HG02885 (cell line): ENCODE results near the gene PIGL.
"Not testable (repeated sequence)": the region's sequence is repeated elsewhere in the genome, so short reads cannot be mapped to it uniquely, and the experiment has no call there.

Experiments
- ATAC-seq: cut with Tn5 transposase; IDR thresholded peaks from one replicate; pipeline ENCODE4 v1.9.1; 2021; ENCODE audit warnings: mild to moderate bottlenecking; ENCODE audit not compliant: unreplicated experiment, poor library complexity

Gene PIGL

DNA sequence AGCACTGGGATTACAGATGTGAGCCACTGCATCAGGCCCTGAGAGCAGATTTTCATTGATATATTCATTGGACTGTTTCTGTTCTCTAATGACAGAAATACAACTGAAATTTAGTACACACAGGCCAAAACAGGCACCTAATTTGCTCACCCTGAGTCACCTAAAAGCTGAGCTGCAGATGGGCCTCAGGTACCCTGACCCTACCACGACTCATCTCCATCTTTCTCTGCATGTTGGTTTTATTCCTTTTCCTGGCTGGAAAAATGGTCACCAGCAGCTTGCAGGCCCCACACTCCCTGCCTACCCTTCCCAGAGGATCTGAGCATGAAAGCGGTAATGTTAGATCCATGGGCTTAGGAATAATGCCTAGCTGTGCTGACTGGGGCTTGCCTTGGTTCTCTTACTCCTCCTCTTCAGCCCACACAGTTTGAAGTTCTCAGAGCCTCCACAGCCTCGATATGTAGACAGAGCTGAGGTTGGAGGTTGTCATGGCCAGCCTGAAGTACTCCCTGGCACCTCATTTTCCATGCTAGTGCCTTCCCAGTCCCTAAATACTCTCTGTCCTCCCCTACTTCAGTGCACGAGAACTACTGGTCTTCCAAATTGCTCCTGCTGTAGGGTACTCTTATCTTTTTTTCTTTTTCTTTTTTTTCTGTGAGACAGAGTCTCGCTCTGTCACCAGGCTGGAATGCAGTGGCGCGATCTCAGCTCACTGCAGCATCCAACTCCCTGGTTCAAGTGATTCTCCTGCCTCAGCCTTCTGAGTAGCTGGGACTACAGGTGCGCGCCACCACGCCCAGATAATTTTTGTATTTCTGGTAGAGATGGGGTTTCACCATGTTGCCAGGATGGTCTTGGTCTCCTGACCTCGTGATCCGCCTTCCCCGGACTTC is 85.2 kb downstream of the PIGL start:
- no peak for ATAC-seq

DNA sequence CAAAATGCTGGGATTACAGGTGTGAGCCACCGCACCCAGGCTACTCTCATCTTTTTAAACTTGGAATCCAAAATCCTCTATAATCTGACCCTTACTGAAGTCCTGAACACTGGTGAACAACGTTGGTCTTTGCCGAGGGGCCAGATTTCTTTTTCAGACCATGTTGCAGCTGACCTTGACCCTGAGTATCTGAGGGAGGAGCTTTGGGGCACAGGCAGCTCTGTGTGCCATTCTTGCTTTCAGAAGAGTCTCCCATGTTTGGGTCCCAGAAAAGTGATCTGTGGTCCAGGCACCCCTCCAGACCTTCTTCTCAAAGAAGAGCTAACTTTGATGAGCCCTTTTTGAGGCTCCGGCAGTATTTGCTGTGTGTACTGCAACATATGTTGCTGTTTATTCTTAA is 85.8 kb downstream of the PIGL start:
- ATAC-seq = no peak

GRCh38 chr17:16304830-16305229 is 87.8 kb downstream of the PIGL start:
- no peak for ATAC-seq

- no peak for ATAC-seq
Observed at GRCh38 chr17:16306211-16306610, 89.2 kb downstream of the PIGL start.

DNA sequence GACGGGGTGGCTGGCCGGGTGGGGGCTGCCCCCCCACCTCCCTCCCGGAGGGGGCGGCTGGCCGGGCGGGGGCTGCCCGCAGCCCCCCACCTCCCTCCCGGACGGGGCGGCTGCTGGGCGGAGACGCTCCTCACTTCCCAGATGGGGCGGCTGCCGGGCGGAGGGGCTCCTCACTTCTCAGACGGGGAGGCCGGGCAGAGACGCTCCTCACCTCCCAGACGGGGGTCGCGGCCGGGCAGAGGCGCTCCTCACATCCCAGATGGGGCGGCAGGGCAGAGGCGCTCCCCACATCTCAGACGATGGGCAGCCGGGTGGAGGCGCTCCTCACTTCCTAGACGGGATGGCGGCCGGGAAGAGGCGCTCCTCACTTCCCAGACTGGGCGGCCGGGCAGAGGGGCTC is 95.1 kb downstream of the PIGL start:
- ATAC-seq = not testable (repeated sequence)

- ATAC-seq = no peak
Observed at GRCh38 chr17:16313139-16314090, 96.4 kb downstream of the PIGL start.

DNA sequence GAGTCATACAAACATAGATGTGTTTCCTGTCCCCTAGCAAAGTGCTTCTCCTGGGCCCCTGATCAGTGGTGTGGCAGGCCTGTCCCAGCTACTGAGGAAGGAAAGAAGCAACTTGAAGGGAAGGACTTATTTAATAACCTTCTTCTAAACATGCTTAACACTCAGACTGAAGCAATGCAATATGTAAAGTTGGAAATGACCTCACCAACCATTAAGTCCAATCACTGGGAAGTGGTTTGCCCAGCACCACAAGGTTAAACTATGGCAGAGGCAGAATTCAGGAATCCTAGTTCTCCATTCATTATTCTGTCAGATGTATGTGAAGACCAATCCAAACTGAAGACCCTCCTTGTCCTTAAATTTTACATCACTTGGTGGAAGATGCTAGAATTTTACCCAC is 97.2 kb downstream of the PIGL start:
- ATAC-seq = no peak

GRCh38 chr17:16314859-16315258 is 97.8 kb downstream of the PIGL start:
- ATAC-seq = no peak

DNA sequence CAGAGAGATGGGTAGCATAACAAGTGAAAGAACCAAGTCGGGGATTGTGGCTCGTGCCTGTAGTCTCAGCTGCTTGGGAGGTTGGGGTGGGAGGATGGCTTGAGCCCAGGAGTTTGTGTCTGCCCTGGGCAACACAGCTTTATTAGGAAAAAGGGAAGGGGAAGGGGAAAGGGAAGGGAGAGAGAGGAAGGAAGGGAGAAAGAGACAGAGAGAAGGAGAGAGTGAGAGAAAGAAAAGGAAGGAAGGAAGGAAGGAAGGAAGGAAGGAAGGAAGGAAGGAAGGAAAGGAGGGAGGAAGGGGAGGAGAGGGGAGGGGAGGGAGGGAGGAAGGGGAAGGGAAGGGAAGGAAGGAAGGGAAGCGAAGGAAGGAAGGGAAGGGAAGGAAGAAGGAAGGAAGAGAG is 103.0 kb downstream of the PIGL start:
- no peak for ATAC-seq

- no peak for ATAC-seq
Observed at GRCh38 chr17:16322636-16323035, 105.6 kb downstream of the PIGL start.

DNA sequence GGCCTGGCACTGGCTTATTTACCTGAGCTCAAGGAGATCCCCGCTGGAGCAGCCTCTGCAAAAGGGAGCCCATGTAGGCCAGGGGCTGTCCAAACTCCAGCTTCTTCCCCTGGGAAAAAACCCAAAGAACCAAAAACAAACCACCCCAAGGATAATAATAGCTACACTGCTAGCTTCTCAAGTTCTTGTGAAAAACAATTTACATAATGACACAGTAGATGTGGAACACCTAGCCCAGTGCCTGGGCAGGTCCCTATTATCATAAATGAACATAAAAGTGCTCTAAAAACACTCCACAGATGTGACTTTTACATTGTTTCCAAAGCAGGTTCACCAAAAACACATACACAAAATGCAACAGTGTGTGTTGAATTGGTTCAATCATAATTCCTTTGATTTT is 109.0 kb downstream of the PIGL start:
- no peak for ATAC-seq

GRCh38 chr17:16327018-16327417 is 110.0 kb downstream of the PIGL start:
- ATAC-seq = no peak

GRCh38 chr17:16328997-16329396 is 112.0 kb downstream of the PIGL start:
- ATAC-seq = no peak

- no peak for ATAC-seq
Observed at GRCh38 chr17:16329519-16330271, 112.7 kb downstream of the PIGL start.

DNA sequence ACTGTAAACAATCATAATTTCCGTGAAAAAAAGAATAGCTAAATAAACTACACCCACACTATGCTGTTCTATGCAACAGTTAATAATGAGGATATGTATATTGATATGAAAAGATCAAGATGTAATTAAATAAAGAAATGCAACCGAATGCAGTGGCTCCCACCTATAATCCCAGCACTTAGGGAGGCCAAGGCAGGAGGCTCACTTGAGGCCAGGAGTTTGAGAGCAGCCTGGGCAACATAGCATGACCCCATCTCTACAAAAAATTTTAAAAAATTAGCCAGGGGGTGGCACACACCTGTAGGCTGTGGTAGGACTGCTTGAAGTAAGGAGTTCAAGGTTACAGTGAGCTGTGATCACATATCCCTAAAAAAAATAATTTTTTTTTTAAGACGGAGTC is 121.4 kb downstream of the PIGL start:
- ATAC-seq = no peak

DNA sequence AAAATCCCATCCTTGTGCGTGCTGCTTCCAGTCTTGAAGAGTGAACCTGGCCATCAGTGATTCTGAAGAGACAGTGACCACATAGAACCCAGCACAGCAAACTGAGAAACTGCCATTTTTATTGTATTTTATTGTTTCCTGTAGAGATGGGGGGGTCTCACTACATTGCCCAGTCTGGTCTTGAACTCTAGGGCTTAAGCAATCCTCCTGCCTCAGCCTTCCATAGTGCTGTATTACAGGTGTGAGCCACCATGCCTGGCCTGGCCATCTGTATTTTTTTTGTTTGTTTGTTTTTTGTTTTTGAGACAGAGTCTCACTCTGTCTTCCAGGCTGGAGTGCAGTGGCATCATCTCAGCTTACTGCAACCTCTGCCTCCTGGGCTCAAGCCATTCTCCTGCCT is 122.4 kb downstream of the PIGL start:
- ATAC-seq = no peak

GRCh38 chr17:16339959-16340358 is 122.9 kb downstream of the PIGL start:
- ATAC-seq = no peak

- no peak for ATAC-seq
Observed at GRCh38 chr17:16342979-16343378, 126.0 kb downstream of the PIGL start.

- ATAC-seq = no peak
Observed at GRCh38 chr17:16343569-16343968, 126.6 kb downstream of the PIGL start.

DNA sequence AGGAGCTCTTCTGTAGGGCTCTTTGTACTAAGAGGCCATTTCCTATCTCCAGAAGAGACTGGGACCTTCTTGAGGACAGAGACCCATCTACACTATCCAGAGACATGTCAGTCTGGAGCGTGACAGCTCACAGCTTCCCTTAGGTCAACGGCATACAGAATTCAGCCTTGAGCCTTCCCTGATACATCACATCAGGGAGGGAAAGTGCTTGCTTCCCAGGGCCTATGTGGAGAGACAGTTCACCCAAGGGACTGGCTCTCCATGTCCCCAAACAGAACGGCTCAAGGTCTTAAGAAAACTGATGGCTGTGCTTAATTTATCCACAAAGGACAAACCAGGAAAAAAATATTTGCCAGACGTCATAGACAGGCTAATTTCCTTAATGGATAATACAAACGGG is 128.6 kb downstream of the PIGL start:
- ATAC-seq = no peak
